Panc1 (cell line): ENCODE measurements around the gene ELOF1.

Source experiments
- CTCF ChIP-seq: fragments of 450-650 bp; IDR thresholded peaks from 2 replicates; pipeline ENCODE4 v1.5.1; 2017; ENCODE audit warnings: mild to moderate bottlenecking
- POLR2AphosphoS5 ChIP-seq: IDR thresholded peaks from 2 replicates; pipeline ENCODE4 v1.6.1; 2012; ENCODE audit warnings: mild to moderate bottlenecking, low read depth, low read length, moderate library complexity
- REST ChIP-seq, 2 experiments: IDR thresholded peaks; 2 replicates each; pipeline ENCODE4 v1.6.1; 2011 to 2012; ENCODE audit warnings: low read depth in 2 of 2, control low read depth in 1 of 2, low read length in 1 of 2, mild to moderate bottlenecking in 1 of 2, moderate library complexity in 1 of 2; ENCODE audit not compliant: insufficient read depth in 1 of 2
- SIN3A ChIP-seq: IDR thresholded peaks from 2 replicates; pipeline ENCODE4 v1.6.1; 2012; ENCODE audit warnings: low read depth, mild to moderate bottlenecking, low read length, moderate library complexity, borderline replicate concordance; ENCODE audit not compliant: insufficient read depth
- TCF7L2 ChIP-seq: IDR thresholded peaks from 2 replicates; pipeline ENCODE4 v1.6.1; 2011; ENCODE audit warnings: mild to moderate bottlenecking, low read depth, low read length, inconsistent platforms

GRCh38 chr19:11547929-11548700 is 10.9 kb downstream of the ELOF1 start:
- TF ChIP-seq CTCF (no peak), POLR2AphosphoS5 (no peak), SIN3A (no peak), REST (IDR thresholded peaks at IDR 0.05; ENCODE audit: insufficient read depth in 1 of 2, low read depth in 2 of 2, low read length in 1 of 2) (no peak), TCF7L2 (no peak)
